ENCODE measurements around the gene EEF1B2.

EEF1B2 gene

GRCh38 chr2:206158563-206159345 is 941 bp upstream of the EEF1B2 start:
- no peak for TF ChIP-seq GATA3 (IDR thresholded peaks at IDR 0.05; ENCODE audit: low read depth, low read length)

GRCh38 chr2:206160125-206160806 is 571 bp downstream of the EEF1B2 start:
- TF ChIP-seq GATA3 (IDR thresholded peaks at IDR 0.05; ENCODE audit: low read depth, low read length) = no peak
- no peak for TF ChIP-seq GATA2 (IDR thresholded peaks at IDR 0.05; ENCODE audit: low read depth, low read length)

- no peak for TF ChIP-seq GATA3 (IDR thresholded peaks at IDR 0.05; ENCODE audit: low read depth, low read length)
- TF ChIP-seq GATA2 (IDR thresholded peaks at IDR 0.05; ENCODE audit: low read depth, low read length) = no peak
These were observed 1.1 kb downstream of the EEF1B2 start for GRCh38 chr2:206160807-206161179.

- TF ChIP-seq GATA2 (IDR thresholded peaks at IDR 0.05; ENCODE audit: low read depth, low read length) = no peak
- no peak for TF ChIP-seq GATA3 (IDR thresholded peaks at IDR 0.05; ENCODE audit: low read depth, low read length)
These were observed 3.7 kb downstream of the EEF1B2 start for GRCh38 chr2:206163251-206163880.

GRCh38 chr2:206164261-206164862 is 4.7 kb downstream of the EEF1B2 start:
- no peak for TF ChIP-seq GATA3 (IDR thresholded peaks at IDR 0.05; ENCODE audit: low read depth, low read length)
- no peak for TF ChIP-seq GATA2 (IDR thresholded peaks at IDR 0.05; ENCODE audit: low read depth, low read length)

GRCh38 chr2:206173147-206173546 is 13.5 kb downstream of the EEF1B2 start:
- TF ChIP-seq GATA2 (IDR thresholded peaks at IDR 0.05; ENCODE audit: low read depth, low read length) (no peak), GATA3 (IDR thresholded peaks at IDR 0.05; ENCODE audit: low read depth, low read length) (no peak)

GRCh38 chr2:206176121-206176520 is 16.4 kb downstream of the EEF1B2 start:
- no peak for TF ChIP-seq GATA2 (IDR thresholded peaks at IDR 0.05; ENCODE audit: low read depth, low read length)
- no peak for TF ChIP-seq GATA3 (IDR thresholded peaks at IDR 0.05; ENCODE audit: low read depth, low read length)

- no peak for TF ChIP-seq GATA3 (IDR thresholded peaks at IDR 0.05; ENCODE audit: low read depth, low read length)
- TF ChIP-seq GATA2 (IDR thresholded peaks at IDR 0.05; ENCODE audit: low read depth, low read length) = no peak
These were observed 17.2 kb downstream of the EEF1B2 start for GRCh38 chr2:206176901-206177300.

- no peak for TF ChIP-seq GATA3 (IDR thresholded peaks at IDR 0.05; ENCODE audit: low read depth, low read length)
These were observed 30.0 kb downstream of the EEF1B2 start for GRCh38 chr2:206189691-206190090.

GRCh38 chr2:206190111-206190510 is 30.4 kb downstream of the EEF1B2 start:
- TF ChIP-seq GATA2 (IDR thresholded peaks at IDR 0.05; ENCODE audit: low read depth, low read length) (no peak), GATA3 (IDR thresholded peaks at IDR 0.05; ENCODE audit: low read depth, low read length) (no peak)

- TF ChIP-seq GATA3 (IDR thresholded peaks at IDR 0.05; ENCODE audit: low read depth, low read length) (no peak), GATA2 (IDR thresholded peaks at IDR 0.05; ENCODE audit: low read depth, low read length) (no peak)
These were observed 31.0 kb downstream of the EEF1B2 start for GRCh38 chr2:206190689-206191088.

- TF ChIP-seq GATA3 (IDR thresholded peaks at IDR 0.05; ENCODE audit: low read depth, low read length) (no peak), GATA2 (IDR thresholded peaks at IDR 0.05; ENCODE audit: low read depth, low read length) (no peak)
These were observed 32.5 kb downstream of the EEF1B2 start for GRCh38 chr2:206192157-206192556.

GRCh38 chr2:206193671-206194357 is 34.1 kb downstream of the EEF1B2 start:
- no peak for TF ChIP-seq GATA3 (IDR thresholded peaks at IDR 0.05; ENCODE audit: low read depth, low read length)
- no peak for TF ChIP-seq GATA2 (IDR thresholded peaks at IDR 0.05; ENCODE audit: low read depth, low read length)

- no peak for TF ChIP-seq GATA3 (IDR thresholded peaks at IDR 0.05; ENCODE audit: low read depth, low read length)
- TF ChIP-seq GATA2 (IDR thresholded peaks at IDR 0.05; ENCODE audit: low read depth, low read length) = no peak
These were observed 39.0 kb downstream of the EEF1B2 start for GRCh38 chr2:206198677-206199076.

All from SH-SY5Y (cell line).